ENCODE results near the gene TXNRD2.
A peak's percentile ranks its signal among the peaks of the same experiment; 100 is the strongest.

Gene TXNRD2

DNA sequence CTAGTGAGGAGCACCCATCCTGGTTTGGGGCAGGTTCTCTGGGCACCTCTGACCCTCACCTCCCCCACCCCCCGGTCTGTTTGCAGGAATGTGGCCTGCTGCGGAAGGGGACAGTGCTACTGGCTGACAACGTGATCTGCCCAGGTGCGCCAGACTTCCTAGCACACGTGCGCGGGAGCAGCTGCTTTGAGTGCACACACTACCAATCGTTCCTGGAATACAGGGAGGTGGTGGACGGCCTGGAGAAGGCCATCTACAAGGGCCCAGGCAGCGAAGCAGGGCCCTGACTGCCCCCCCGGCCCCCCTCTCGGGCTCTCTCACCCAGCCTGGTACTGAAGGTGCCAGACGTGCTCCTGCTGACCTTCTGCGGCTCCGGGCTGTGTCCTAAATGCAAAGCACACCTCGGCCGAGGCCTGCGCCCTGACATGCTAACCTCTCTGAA lies 26.9 kb upstream of the TXNRD2 start:
- TF ChIP-seq TCF12 (IDR thresholded peaks at IDR 0.05; ENCODE audit: low read depth) (no peak), YY1 (IDR thresholded peaks at IDR 0.05; ENCODE audit: low read depth) (no peak), EP300 (IDR thresholded peaks at IDR 0.05; ENCODE audit: borderline replicate concordance) (no peak), CREB1 (IDR thresholded peaks at IDR 0.05; ENCODE audit: low read depth) (no peak), CEBPB (IDR thresholded peaks at IDR 0.05) (no peak), TEAD4 (IDR thresholded peaks at IDR 0.05) (no peak), NFIC (IDR thresholded peaks at IDR 0.05) (no peak), RAD21 (IDR thresholded peaks at IDR 0.05; ENCODE audit: low read depth) (no peak), EGR1 (IDR thresholded peaks at IDR 0.05) (no peak), FOXM1 (IDR thresholded peaks at IDR 0.05; ENCODE audit: borderline replicate concordance, low read depth) (no peak), ZBTB7A (IDR thresholded peaks at IDR 0.05; ENCODE audit: low read depth) (no peak), TAF1 (IDR thresholded peaks at IDR 0.05; ENCODE audit: low read depth) (no peak)
- TF ChIP-seq, protein P1, sequence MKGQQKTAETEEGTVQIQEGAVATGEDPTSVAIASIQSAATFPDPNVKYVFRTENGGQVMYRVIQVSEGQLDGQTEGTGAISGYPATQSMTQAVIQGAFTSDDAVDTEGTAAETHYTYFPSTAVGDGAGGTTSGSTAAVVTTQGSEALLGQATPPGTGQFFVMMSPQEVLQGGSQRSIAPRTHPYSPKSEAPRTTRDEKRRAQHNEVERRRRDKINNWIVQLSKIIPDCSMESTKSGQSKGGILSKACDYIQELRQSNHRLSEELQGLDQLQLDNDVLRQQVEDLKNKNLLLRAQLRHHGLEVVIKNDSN (IDR thresholded peaks at IDR 0.05), result no peak
- TF ChIP-seq, protein P2, sequence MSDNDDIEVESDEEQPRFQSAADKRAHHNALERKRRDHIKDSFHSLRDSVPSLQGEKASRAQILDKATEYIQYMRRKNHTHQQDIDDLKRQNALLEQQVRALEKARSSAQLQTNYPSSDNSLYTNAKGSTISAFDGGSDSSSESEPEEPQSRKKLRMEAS (IDR thresholded peaks at IDR 0.05), result no peak
- TF ChIP-seq, protein P3, sequence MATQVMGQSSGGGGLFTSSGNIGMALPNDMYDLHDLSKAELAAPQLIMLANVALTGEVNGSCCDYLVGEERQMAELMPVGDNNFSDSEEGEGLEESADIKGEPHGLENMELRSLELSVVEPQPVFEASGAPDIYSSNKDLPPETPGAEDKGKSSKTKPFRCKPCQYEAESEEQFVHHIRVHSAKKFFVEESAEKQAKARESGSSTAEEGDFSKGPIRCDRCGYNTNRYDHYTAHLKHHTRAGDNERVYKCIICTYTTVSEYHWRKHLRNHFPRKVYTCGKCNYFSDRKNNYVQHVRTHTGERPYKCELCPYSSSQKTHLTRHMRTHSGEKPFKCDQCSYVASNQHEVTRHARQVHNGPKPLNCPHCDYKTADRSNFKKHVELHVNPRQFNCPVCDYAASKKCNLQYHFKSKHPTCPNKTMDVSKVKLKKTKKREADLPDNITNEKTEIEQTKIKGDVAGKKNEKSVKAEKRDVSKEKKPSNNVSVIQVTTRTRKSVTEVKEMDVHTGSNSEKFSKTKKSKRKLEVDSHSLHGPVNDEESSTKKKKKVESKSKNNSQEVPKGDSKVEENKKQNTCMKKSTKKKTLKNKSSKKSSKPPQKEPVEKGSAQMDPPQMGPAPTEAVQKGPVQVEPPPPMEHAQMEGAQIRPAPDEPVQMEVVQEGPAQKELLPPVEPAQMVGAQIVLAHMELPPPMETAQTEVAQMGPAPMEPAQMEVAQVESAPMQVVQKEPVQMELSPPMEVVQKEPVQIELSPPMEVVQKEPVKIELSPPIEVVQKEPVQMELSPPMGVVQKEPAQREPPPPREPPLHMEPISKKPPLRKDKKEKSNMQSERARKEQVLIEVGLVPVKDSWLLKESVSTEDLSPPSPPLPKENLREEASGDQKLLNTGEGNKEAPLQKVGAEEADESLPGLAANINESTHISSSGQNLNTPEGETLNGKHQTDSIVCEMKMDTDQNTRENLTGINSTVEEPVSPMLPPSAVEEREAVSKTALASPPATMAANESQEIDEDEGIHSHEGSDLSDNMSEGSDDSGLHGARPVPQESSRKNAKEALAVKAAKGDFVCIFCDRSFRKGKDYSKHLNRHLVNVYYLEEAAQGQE (IDR thresholded peaks at IDR 0.05; ENCODE audit: low read depth), result no peak

DNA sequence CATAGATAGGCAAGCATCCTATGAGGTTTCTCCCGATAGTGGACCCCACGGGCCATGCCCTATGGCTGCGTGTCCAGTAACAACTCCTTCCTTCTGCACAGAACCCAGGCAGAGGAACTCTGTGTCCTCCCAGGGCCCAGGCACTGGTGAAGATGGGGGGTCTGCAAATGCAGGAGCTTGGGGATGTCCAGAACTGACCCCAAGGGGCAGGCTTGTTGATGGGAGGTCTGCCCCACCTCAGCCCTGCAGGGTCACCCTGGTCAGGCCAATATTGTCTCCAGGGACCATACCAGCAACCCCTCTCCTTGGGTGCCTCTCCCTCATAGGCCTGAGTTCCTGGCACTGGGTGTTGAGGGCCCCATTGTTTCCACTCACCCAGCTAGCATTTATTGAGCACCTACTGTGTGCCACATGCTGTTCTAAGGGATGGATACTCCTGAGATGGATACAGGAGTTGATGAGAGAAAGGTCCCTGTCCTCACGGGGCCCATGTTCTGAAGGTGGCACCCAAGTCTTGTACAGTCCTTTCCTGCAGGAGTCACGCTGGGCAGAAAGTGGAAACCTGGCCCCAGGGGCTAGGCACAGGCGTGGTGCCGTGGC lies 26.3 kb upstream of the TXNRD2 start:
- TF ChIP-seq FOXM1 (IDR thresholded peaks at IDR 0.05; ENCODE audit: borderline replicate concordance, low read depth) (no peak), TEAD4 (IDR thresholded peaks at IDR 0.05) (no peak), CREB1 (IDR thresholded peaks at IDR 0.05; ENCODE audit: low read depth) (no peak), NFIC (IDR thresholded peaks at IDR 0.05) (no peak), CEBPB (IDR thresholded peaks at IDR 0.05) (no peak), RAD21 (IDR thresholded peaks at IDR 0.05; ENCODE audit: low read depth) (no peak), ZBTB7A (IDR thresholded peaks at IDR 0.05; ENCODE audit: low read depth) (no peak), TAF1 (IDR thresholded peaks at IDR 0.05; ENCODE audit: low read depth) (no peak), EGR1 (IDR thresholded peaks at IDR 0.05) (no peak), YY1 (IDR thresholded peaks at IDR 0.05; ENCODE audit: low read depth) (no peak), TCF12 (IDR thresholded peaks at IDR 0.05; ENCODE audit: low read depth) (no peak)
- TF ChIP-seq, protein P3 (IDR thresholded peaks at IDR 0.05; ENCODE audit: low read depth), result no peak
- TF ChIP-seq, protein P2 (IDR thresholded peaks at IDR 0.05), result no peak

DNA sequence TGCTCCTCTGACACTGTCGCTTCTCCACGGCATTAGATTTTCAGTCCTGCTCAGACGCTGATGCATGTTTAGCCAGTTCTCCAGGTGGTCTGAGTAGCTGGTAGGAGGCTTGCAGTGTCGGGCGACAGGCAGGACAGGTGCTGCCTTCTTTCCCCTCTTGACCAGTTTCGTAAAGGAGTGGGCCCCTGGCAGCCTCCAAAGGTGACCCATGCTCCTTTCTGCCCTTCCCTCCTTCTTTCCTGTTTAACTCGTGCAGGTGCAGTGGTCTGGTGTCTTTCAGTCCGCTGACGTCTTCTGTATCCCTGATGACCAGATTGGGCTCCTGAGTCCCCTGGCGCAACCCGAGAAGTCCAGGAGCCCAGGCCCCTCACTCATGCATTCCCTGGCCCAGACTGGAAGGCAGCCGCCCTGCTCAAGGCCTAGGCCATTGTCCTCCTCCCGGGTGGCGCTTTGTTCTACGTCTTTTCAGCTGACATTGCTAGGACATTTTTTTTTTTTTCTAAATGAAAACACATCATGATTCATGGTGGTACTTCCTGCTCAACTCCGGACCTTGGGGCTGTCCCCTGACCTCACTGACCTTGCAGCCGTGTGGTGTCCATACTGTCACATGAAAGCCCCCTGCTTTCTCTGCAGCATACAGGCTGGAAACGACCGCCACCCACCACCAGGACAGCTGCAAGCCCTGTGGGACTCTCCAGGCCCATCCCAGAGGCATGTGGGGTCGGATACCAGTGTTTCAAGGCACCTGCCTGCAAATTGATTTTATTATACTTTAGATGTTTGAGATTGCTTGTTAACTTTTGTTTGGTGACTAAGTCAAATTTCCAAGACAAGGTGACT lies 25.5 kb upstream of the TXNRD2 start:
- no peak for TF ChIP-seq TEAD4 (IDR thresholded peaks at IDR 0.05)

DNA sequence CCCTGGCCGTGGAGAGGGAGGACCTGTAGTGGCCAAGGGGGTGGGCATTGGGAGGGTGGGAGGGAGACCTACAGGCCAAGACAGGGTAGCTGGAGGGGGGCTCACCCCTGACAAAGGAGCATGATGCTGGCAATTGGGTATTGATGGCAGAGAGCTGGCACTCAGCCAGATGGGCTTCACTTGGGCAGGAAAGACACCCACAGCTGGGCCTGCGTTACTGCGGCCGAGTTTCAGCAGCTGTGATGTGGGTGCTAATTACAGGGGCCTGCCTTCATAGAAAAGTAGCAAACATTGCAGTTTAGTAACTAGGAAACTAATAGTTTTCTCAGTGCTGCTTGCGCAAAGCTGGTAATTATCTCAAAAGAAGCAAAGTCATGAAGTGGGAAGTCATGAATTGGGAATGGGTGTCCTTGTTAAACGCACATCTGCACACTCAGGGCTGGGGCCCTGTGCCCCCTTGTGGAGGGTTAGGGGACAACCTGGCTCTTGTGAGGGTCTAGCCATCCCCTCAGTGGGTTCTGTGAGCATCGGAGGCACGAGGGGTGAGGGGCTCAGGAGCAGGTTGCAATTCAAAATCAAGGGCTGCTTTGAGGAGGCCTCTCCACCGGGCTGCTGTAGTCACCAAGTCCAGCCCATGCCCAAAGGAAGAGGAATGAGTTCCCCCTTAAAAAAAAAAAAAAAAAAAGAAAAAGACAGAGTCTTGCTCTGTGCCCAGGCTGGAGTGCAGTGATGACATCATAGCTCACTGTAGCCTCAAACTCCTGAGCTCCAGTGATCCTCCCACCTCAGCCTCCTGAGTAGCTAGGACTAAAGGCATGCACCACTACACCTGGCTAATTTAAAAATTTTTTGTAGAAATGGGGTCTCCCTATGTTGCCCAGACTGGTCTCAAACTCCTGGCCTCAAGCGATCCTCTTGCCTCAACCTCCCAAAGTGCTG lies 24.4 kb upstream of the TXNRD2 start:
- no peak for TF ChIP-seq EGR1 (IDR thresholded peaks at IDR 0.05)
- peak; percentile 50 for TF ChIP-seq NFIC (IDR thresholded peaks at IDR 0.05)

DNA sequence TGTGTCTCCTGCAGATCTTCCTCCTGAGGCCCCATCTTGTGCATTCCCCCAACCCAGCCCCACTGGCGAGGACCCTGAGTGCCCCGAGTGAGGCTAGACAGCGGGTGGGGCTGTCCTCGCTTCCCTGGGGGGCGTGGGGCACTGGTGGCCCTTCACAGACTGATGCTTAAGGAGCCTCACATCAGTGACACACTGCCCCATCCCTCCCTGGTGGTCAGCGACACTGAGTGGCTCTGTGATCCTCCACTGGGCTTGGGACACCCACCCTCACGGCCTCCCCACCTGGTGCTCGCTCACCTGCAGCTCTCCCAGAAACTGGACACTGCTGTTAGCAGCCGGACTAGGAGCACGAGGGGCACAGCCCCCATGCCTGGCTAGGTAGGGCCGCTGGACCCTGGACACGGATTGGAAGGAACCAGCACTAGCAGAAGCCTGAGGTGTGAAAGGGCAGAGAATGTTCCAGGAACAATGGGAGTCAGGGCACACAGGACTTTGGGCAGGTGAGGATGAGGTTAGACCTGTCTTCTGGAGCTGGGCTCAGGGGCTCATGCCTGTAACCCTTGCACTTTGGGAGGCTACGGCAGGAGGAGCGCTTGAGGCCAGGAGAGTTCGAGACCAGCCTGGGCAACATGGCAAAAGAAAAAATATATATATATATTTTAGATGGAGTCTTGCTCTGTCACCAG lies 23.2 kb upstream of the TXNRD2 start:
- TF ChIP-seq TCF12 (IDR thresholded peaks at IDR 0.05; ENCODE audit: low read depth) (no peak), TAF1 (IDR thresholded peaks at IDR 0.05; ENCODE audit: low read depth) (no peak), CEBPB (IDR thresholded peaks at IDR 0.05) (no peak), EGR1 (IDR thresholded peaks at IDR 0.05) (no peak), RAD21 (IDR thresholded peaks at IDR 0.05; ENCODE audit: low read depth) (no peak), TEAD4 (IDR thresholded peaks at IDR 0.05) (no peak), NFIC (IDR thresholded peaks at IDR 0.05) (no peak), YY1 (IDR thresholded peaks at IDR 0.05; ENCODE audit: low read depth) (no peak), FOXM1 (IDR thresholded peaks at IDR 0.05; ENCODE audit: borderline replicate concordance, low read depth) (no peak), CREB1 (IDR thresholded peaks at IDR 0.05; ENCODE audit: low read depth) (no peak), ZBTB7A (IDR thresholded peaks at IDR 0.05; ENCODE audit: low read depth) (no peak)
- TF ChIP-seq, protein P1 (IDR thresholded peaks at IDR 0.05), result no peak

All from Ishikawa (cell line).